GM23338 (cell line): ENCODE measurements around the gene AJM1. TPM values are rescaled to one million over a fixed set of nuclear protein-coding genes. Genes with fewer than 3 reads are reported as not detected.
A peak's percentile ranks its signal among the peaks of the same experiment; 100 is the strongest.

Experiments
- ATAC-seq: fragments of 200-7000 bp; cut with Tn5 transposase; 3 replicates; pipeline ENCODE4 v1.9.1; 2020
- DNase-seq: peaks from one replicate; pipeline ENCODE4 v3.0.0-alpha.2; 2015; ENCODE audit warnings: low spot score
- H2AFZ ChIP-seq: fragments of 200-600 bp; sonication (generic); 2 replicates; pipeline ENCODE4 v1.8.0; 2016; ENCODE audit warnings: antibody characterized with exemption, mild to moderate bottlenecking, moderate library complexity
- H3F3A ChIP-seq: fragments of 200-600 bp; sonication (generic); replicated peaks from 2 replicates; pipeline ENCODE4 v1.8.0; 2017; ENCODE audit warnings: antibody characterized with exemption, mixed run types, low read depth
- H3K27ac ChIP-seq: fragments of 200-600 bp; sonication (generic); 2 replicates; pipeline ENCODE4 v1.6.1; 2016; ENCODE audit warnings: low read depth
- H3K27me3 ChIP-seq: fragments of 200-600 bp; sonication (generic); 2 replicates; pipeline ENCODE4 v1.8.0; 2016; ENCODE audit warnings: mild to moderate bottlenecking, mixed run types, moderate library complexity; ENCODE audit not compliant: insufficient read depth
- H3K36me3 ChIP-seq: fragments of 200-600 bp; sonication (generic); 2 replicates; pipeline ENCODE4 v1.8.0; 2016; ENCODE audit warnings: mild to moderate bottlenecking; ENCODE audit not compliant: insufficient read depth
- H3K4me1 ChIP-seq: fragments of 200-600 bp; sonication (generic); 2 replicates; pipeline ENCODE4 v1.8.0; 2016; ENCODE audit warnings: mild to moderate bottlenecking, moderate library complexity; ENCODE audit not compliant: insufficient read depth
- H3K4me2 ChIP-seq: fragments of 200-600 bp; sonication (generic); 2 replicates; pipeline ENCODE4 v1.7.1; 2017; ENCODE audit warnings: mixed run types
- H3K4me3 ChIP-seq: fragments of 200-600 bp; sonication (generic); 2 replicates; pipeline ENCODE4 v1.6.1; 2016; ENCODE audit warnings: mixed run types
- H3K79me2 ChIP-seq: fragments of 200-600 bp; sonication (generic); replicated peaks from 2 replicates; pipeline ENCODE4 v1.8.0; 2017; ENCODE audit warnings: mild to moderate bottlenecking; ENCODE audit not compliant: insufficient read depth
- H3K9me2 ChIP-seq: fragments of 200-600 bp; sonication (generic); 2 replicates; pipeline ENCODE4 v1.8.0; 2017; ENCODE audit not compliant: insufficient read depth
- H4K20me1 ChIP-seq: fragments of 200-600 bp; sonication (generic); replicated peaks from 2 replicates; pipeline ENCODE4 v1.8.0; 2017; ENCODE audit warnings: mild to moderate bottlenecking; ENCODE audit not compliant: insufficient read depth
- H3K27ac Mint-ChIP-seq: 2 replicates; pipeline ENCODE4 v1.8.0; 2020; ENCODE audit warnings: inconsistent platforms, mild to moderate bottlenecking, moderate library complexity, mixed read lengths
- H3K27me3 Mint-ChIP-seq: 3 replicates; pipeline ENCODE4 v1.8.0; 2022; ENCODE audit warnings: low read depth, mild to moderate bottlenecking, moderate library complexity, mixed read lengths, inconsistent platforms; ENCODE audit not compliant: insufficient read depth, poor library complexity
- H3K36me3 Mint-ChIP-seq: 3 replicates; pipeline ENCODE4 v1.8.0; 2021; ENCODE audit warnings: low read depth, mild to moderate bottlenecking, inconsistent platforms, moderate library complexity, mixed read lengths
- H3K4me1 Mint-ChIP-seq: 3 replicates; pipeline ENCODE4 v1.8.0; 2020; ENCODE audit warnings: mild to moderate bottlenecking, inconsistent platforms, mixed read lengths
- H3K4me3 Mint-ChIP-seq: 3 replicates; pipeline ENCODE4 v1.8.0; 2021; ENCODE audit warnings: moderate library complexity, mild to moderate bottlenecking, inconsistent platforms, mixed read lengths
- H3K9me3 Mint-ChIP-seq: 3 replicates; pipeline ENCODE4 v1.8.0; 2020; ENCODE audit warnings: moderate library complexity, mild to moderate bottlenecking, inconsistent platforms, mixed read lengths
- EZH2 ChIP-seq: fragments of 200-600 bp; sonication (generic); IDR thresholded peaks from one replicate; pipeline ENCODE4 v1.8.0; 2017; ENCODE audit warnings: antibody characterized with exemption, mild to moderate bottlenecking, low read depth; ENCODE audit not compliant: unreplicated experiment
- EZH2phosphoT487 ChIP-seq: fragments of 200-600 bp; sonication (generic); IDR thresholded peaks from one replicate; pipeline ENCODE4 v1.8.1; 2018; ENCODE audit warnings: antibody characterized with exemption; ENCODE audit not compliant: unreplicated experiment
- NANOG ChIP-seq: IDR thresholded peaks from 2 replicates; pipeline ENCODE4 v1.6.1; 2016; ENCODE audit warnings: antibody characterized with exemption, borderline replicate concordance
- POLR2AphosphoS5 ChIP-seq: IDR thresholded peaks from 2 replicates; pipeline ENCODE4 v1.6.1; 2016; ENCODE audit warnings: antibody characterized with exemption, low read depth
- STAT1 ChIP-seq: IDR thresholded peaks from one replicate; pipeline ENCODE4 v1.6.1; 2016; ENCODE audit warnings: antibody characterized with exemption; ENCODE audit not compliant: unreplicated experiment
- ZNF114 ChIP-seq: fragments of 250-450 bp; sonication (Bioruptor Pico); IDR thresholded peaks from 2 replicates; pipeline ENCODE4 v1.5.0; 2020; ENCODE audit warnings: mild to moderate bottlenecking, moderate library complexity
- ZNF331 ChIP-seq: fragments of 250-450 bp; sonication (Bioruptor Pico); IDR thresholded peaks from 2 replicates; pipeline ENCODE4 v1.5.0; 2020; ENCODE audit warnings: low read depth, mild to moderate bottlenecking, moderate library complexity
- polyA plus RNA-seq: library from polyadenylated mRNA; unstranded; fragments of >200 nt; fragmentation: Nextera tagmentation; extraction: Ambion mirVana; gene quantifications from 2 replicates; pipeline ENCODE4 v1.2.1, GENCODE V29; 2016
- total RNA-seq: library from RNA; depleted of rRNA; stranded (reverse); fragments of >200 nt; shearing (Covaris generic); gene quantifications from 2 replicates; pipeline ENCODE4 v1.2.3, GENCODE V29; 2014
- TF ChIP-seq, protein P1 (sequence below), 2 experiments: fragments of 200-600 bp in 1 of 2; sonication (generic) in 1 of 2; conservative IDR thresholded peaks; 2 replicates each; pipeline versions ENCODE4 v1.5.1 to v1.6.1; 2016 to 2017; ENCODE audit warnings: antibody characterized with exemption in 2 of 2, low read depth in 2 of 2, mild to moderate bottlenecking in 2 of 2, moderate library complexity in 1 of 2
- TF ChIP-seq, protein P2 (sequence below): IDR thresholded peaks from 2 replicates; pipeline ENCODE4 v1.6.1; 2016; ENCODE audit warnings: antibody characterized with exemption

AJM1 gene
- total and polyA plus RNA-seq, 2 experiments from 2014 or later = 0.36 to 0.49 TPM

DNA sequence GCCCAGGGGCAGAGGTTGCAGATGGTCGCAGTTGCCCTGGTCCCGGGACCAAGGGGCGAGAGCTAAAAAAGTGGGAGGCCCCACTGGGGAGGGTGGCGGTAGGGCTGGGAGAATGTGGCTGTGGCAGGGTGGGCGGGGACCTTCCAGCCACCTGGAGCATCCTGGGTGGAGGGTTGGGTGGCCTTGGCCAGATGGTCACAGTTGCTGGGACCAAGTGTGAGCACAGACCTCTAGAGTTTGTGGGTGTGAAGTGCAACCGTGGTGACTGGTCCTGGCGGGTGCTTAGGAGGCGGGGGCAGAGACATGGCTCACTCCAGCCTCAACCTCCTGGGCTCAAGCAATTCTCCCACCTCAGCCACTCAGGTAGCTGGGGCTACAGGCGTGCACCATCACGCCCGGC, 38.4 kb downstream of the AJM1 start:
- ATAC-seq (peak; percentile 17), DNase-seq (no peak)
- Histone ChIP-seq H3K27ac (no peak overlapping the region), H3K27me3 (no peaks in the 10 kb centered on the region), H3K4me2 (no peak overlapping the region), H3K36me3 (no peaks in the 10 kb centered on the region), H3K79me2 (no peaks in the 10 kb centered on the region), H2AFZ (no peak overlapping the region), H4K20me1 (no peaks in the 10 kb centered on the region), H3K9me2 (no peaks in the 10 kb centered on the region), H3F3A (no peaks in the 10 kb centered on the region; the same call in 1 of the 2 replicates), H3K4me1 (no peaks in the 10 kb centered on the region), H3K4me3 (no peak overlapping the region)
- Mint-ChIP-seq H3K4me1 (no peaks in the 10 kb centered on the region), H3K36me3 (no peaks in the 10 kb centered on the region; the same call in 2 of the 3 replicates), H3K27me3 (peaks cover 14% of the 10 kb centered on the region), H3K27ac (no peak overlapping the region), H3K9me3 (peaks cover 14% of the 10 kb centered on the region), H3K4me3 (no peak overlapping the region)
- TF ChIP-seq ZNF331 (CRISPR knock-in tag) (no peak), NANOG (no peak)
- TF ChIP-seq, protein P1, sequence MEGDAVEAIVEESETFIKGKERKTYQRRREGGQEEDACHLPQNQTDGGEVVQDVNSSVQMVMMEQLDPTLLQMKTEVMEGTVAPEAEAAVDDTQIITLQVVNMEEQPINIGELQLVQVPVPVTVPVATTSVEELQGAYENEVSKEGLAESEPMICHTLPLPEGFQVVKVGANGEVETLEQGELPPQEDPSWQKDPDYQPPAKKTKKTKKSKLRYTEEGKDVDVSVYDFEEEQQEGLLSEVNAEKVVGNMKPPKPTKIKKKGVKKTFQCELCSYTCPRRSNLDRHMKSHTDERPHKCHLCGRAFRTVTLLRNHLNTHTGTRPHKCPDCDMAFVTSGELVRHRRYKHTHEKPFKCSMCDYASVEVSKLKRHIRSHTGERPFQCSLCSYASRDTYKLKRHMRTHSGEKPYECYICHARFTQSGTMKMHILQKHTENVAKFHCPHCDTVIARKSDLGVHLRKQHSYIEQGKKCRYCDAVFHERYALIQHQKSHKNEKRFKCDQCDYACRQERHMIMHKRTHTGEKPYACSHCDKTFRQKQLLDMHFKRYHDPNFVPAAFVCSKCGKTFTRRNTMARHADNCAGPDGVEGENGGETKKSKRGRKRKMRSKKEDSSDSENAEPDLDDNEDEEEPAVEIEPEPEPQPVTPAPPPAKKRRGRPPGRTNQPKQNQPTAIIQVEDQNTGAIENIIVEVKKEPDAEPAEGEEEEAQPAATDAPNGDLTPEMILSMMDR (conservative IDR thresholded peaks at IDR 0.05; ENCODE audit: low read depth in 2 of 2) = 0 out of 4 replicates have a peak, but pooled peaks of 1 of the 2 experiments have one; percentile 3

DNA sequence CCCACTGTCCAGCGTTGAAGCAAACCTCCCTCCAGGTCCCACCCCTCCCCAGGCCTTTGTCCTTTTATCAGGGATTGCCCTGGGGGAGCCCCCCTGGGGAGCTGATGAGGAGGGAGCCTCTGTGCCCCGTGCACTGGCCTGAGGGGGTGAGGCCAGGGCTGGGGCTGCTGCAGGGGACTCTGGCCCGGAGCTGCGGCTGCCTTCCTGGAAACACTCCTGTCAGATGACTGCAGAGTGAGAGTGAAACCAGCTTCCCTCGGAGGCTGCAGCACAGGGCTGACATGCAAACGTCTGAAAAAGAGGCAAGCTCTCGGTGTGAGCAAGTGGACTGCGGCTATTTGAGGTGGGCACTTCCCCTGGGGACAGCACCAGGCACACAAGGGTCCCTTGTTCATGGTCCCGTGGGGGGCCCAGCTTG, 39.4 kb downstream of the AJM1 start:
- Mint-ChIP-seq H3K27ac (no peak overlapping the region), H3K4me1 (no peaks in the 10 kb centered on the region), H3K27me3 (peaks cover 14% of the 10 kb centered on the region), H3K36me3 (no peaks in the 10 kb centered on the region), H3K9me3 (peaks cover 8% of the 10 kb centered on the region; the same call in 1 of the 3 replicates), H3K4me3 (no peak overlapping the region)
- Histone ChIP-seq H3K4me2 (no peak overlapping the region), H3K79me2 (no peaks in the 10 kb centered on the region), H3K9me2 (no peaks in the 10 kb centered on the region), H3K4me1 (no peaks in the 10 kb centered on the region), H3K27ac (no peak overlapping the region), H4K20me1 (no peaks in the 10 kb centered on the region), H3K4me3 (no peak overlapping the region), H3K36me3 (no peaks in the 10 kb centered on the region), H3K27me3 (no peaks in the 10 kb centered on the region), H2AFZ (no peak overlapping the region), H3F3A (no peaks in the 10 kb centered on the region; the same call in 1 of the 2 replicates)
- no peak for TF ChIP-seq EZH2phosphoT487
- TF ChIP-seq, protein P1 (conservative IDR thresholded peaks at IDR 0.05; ENCODE audit: low read depth in 2 of 2) = no peak
- TF ChIP-seq STAT1 = no peak
- TF ChIP-seq NANOG = no peak
- no peak for TF ChIP-seq ZNF114
- TF ChIP-seq POLR2AphosphoS5 = no peak
- no peak for TF ChIP-seq EZH2
- TF ChIP-seq, protein P2, sequence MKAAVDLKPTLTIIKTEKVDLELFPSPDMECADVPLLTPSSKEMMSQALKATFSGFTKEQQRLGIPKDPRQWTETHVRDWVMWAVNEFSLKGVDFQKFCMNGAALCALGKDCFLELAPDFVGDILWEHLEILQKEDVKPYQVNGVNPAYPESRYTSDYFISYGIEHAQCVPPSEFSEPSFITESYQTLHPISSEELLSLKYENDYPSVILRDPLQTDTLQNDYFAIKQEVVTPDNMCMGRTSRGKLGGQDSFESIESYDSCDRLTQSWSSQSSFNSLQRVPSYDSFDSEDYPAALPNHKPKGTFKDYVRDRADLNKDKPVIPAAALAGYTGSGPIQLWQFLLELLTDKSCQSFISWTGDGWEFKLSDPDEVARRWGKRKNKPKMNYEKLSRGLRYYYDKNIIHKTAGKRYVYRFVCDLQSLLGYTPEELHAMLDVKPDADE = no peak
- peak; percentile 5 for ATAC-seq
- no peak for DNase-seq
